ENCODE measurements around the gene CCT2.

GRCh38 chr12:69620077-69620476 is 34.8 kb downstream of the CCT2 start:
- TF ChIP-seq SIN3A (IDR thresholded peaks at IDR 0.05; ENCODE audit: borderline replicate concordance, insufficient read depth, low read depth, low read length) (no peak), CTCF (IDR thresholded peaks at IDR 0.05) (no peak)
